Posterior cingulate gyrus (tissue), 11 donors: ENCODE data around the gene COPS7A.

ENCODE experiments used
- DNase-seq, 10 donors: peaks; one replicate each; pipeline versions ENCODE4 v3.0.0 to v3.0.0-alpha.2; 2020 to 2021; ENCODE audit warnings: mixed read lengths in 3 of 10
- intact Hi-C: fragments of 100-400 bp; cut with DNase I; formaldehyde crosslinking; loops from one replicate; pipeline ENCODE4 v1.15.1; 2023

COPS7A gene

GRCh38 chr12:6723607-6724408 is at the start of gene COPS7A:
COPS7A (plus strand) TSS chr12:6724046; CDS start chr12:6724657, 611 bp downstream.
- DNase-seq: peak; percentile 97 to 100 (median 99)
- intact Hi-C loops: loop anchor here (1.0 to 2.0 kb wide), 2 partner anchors 35 to 61 kb away; partner anchors contain the start of genes ING4 and ZNF384

GRCh38 chr12:6676962-6677361 is 46.9 kb upstream of the COPS7A start:
- intact Hi-C loops: no loop called here
- DNase-seq: peak in 1 of 10 donors; percentile 5

- intact Hi-C loops: loop anchor here (1.0 kb wide), 1 partner anchor 67 kb away; no protein-coding TSS in a partner anchor
- peak in 1 of 10 donors; percentile 60 for DNase-seq
Measured at GRCh38 chr12:6684609-6685008, 39.2 kb upstream of the COPS7A start.

GRCh38 chr12:6685814-6686213 is 38.0 kb upstream of the COPS7A start:
- DNase-seq: peak in 1 of 10 donors; percentile 1
- intact Hi-C loops: loop anchor here (1.0 kb wide), 1 partner anchor 69 kb away; no protein-coding TSS in a partner anchor

GRCh38 chr12:6688543-6688998 is 35.3 kb upstream of the COPS7A start:
- intact Hi-C loops: loop anchor here (2.0 kb wide), 1 partner anchor 36 kb away; the partner anchor contains the start of gene COPS7A
- peak in 6 of 10 donors; percentile 83 to 96 (median 88) for DNase-seq

- peak; percentile 99 to 100 (median 99) for DNase-seq
- intact Hi-C loops: loop anchor here (1.0 to 2.0 kb wide), 2 partner anchors 26 to 36 kb away; partner anchors contain the start of genes COPS7A and ING4
Measured at GRCh38 chr12:6688999-6689882, 34.6 kb upstream of the COPS7A start, which contains the start of gene ZNF384. ZNF384 (minus strand) TSS chr12:6689375; CDS start chr12:6679520, 9,855 bp downstream.

GRCh38 chr12:6691473-6691872 is 32.4 kb upstream of the COPS7A start:
- peak in 1 of 10 donors; percentile 46 for DNase-seq
- intact Hi-C loops: no loop called here

GRCh38 chr12:6692888-6693287 is 31.0 kb upstream of the COPS7A start:
- intact Hi-C loops: no loop called here
- peak in 1 of 10 donors; percentile 19 for DNase-seq

GRCh38 chr12:6693832-6694355 is 30.0 kb upstream of the COPS7A start:
- intact Hi-C loops: no loop called here
- no peak for DNase-seq

GRCh38 chr12:6694701-6695100 is 29.1 kb upstream of the COPS7A start:
- intact Hi-C loops: no loop called here
- no peak for DNase-seq

GRCh38 chr12:6695313-6696045 is 28.4 kb upstream of the COPS7A start:
- no peak for DNase-seq
- intact Hi-C loops: no loop called here

GRCh38 chr12:6696690-6697583 is 26.9 kb upstream of the COPS7A start:
- no peak for DNase-seq
- intact Hi-C loops: no loop called here

- DNase-seq: peak in 4 of 10 donors; percentile 24 to 75 (median 30)
- intact Hi-C loops: no loop called here
Measured at GRCh38 chr12:6697584-6698351, 26.1 kb upstream of the COPS7A start.

- DNase-seq: no peak
- intact Hi-C loops: no loop called here
Measured at GRCh38 chr12:6698352-6699046, 25.3 kb upstream of the COPS7A start.

GRCh38 chr12:6699259-6699988 is 24.4 kb upstream of the COPS7A start:
- no peak for DNase-seq
- intact Hi-C loops: no loop called here

GRCh38 chr12:6699989-6700645 is 23.7 kb upstream of the COPS7A start:
- peak in 6 of 10 donors; percentile 30 to 88 (median 62) for DNase-seq
- intact Hi-C loops: no loop called here
